HEK293 (cell line): Measurements from ENCODE around the gene ARHGEF28.

Experiments
- CTCF ChIA-PET: fragments of 350-600 bp; formaldehyde crosslinking; extraction: SDS; loops from one replicate; lab custom pipeline; 2021; ENCODE audit warnings: antibody characterized with exemption; lab: Yijun Ruan, JAX
- POLR2A ChIA-PET: fragments of 300-600 bp; formaldehyde crosslinking; extraction: SDS; loops from one replicate; lab custom pipeline; 2020; ENCODE audit warnings: antibody characterized with exemption, inconsistent platforms; lab: Yijun Ruan, JAX
- H3K27ac ChIP-seq: fragments of 200-500 bp; sonication (Bioruptor generic); 2 replicates; pipeline ENCODE4 v1.5.1; 2014; ENCODE audit warnings: low read depth, low read length, control low read depth, inconsistent platforms; ENCODE audit errors: extremely low read depth
- H3K36me3 ChIP-seq, 2 experiments: fragments of 200-500 bp in 1 of 2; sonication (Bioruptor generic) in 1 of 2; 1 replicate in 1 of 2; 2 replicates in 1 of 2; pipeline ENCODE4 v1.5.1; 2014 to 2017; ENCODE audit warnings: inconsistent platforms in 2 of 2, low read length in 2 of 2; ENCODE audit not compliant: control insufficient read depth in 2 of 2, insufficient read depth in 1 of 2
- H3K4me1 ChIP-seq: fragments of 200-500 bp; sonication (Bioruptor generic); 2 replicates; pipeline ENCODE4 v1.5.1; 2014; ENCODE audit warnings: mild to moderate bottlenecking, low read length, inconsistent platforms; ENCODE audit not compliant: control insufficient read depth, insufficient read depth
- H3K4me3 ChIP-seq: 2 replicates; pipeline ENCODE4 v1.5.1; 2011; ENCODE audit warnings: low read depth, mild to moderate bottlenecking, control low read depth, low read length, moderate library complexity
- H3K9me3 ChIP-seq: fragments of 200-500 bp; sonication (Bioruptor generic); 2 replicates; pipeline ENCODE4 v1.5.1; 2014; ENCODE audit warnings: low read depth, low read length, inconsistent platforms; ENCODE audit not compliant: control insufficient read depth, insufficient read depth
- PRDM1 ChIP-seq: fragments of 450-650 bp; formaldehyde crosslinking; IDR thresholded peaks from 2 replicates; pipeline ENCODE4; 2016; ENCODE audit warnings: missing biosample characterization, missing genetic modification characterization
- PRDM6 ChIP-seq: fragments of 450-650 bp; formaldehyde crosslinking; IDR thresholded peaks from 2 replicates; pipeline ENCODE4 v1.5.1; 2017; ENCODE audit warnings: missing biosample characterization, missing genetic modification characterization
- TRIM28 ChIP-seq: IDR thresholded peaks from 2 replicates; pipeline ENCODE4 v1.6.1; 2011; ENCODE audit warnings: low read length, control low read depth, borderline replicate concordance
- ZBTB48 ChIP-seq: fragments of 450-650 bp; formaldehyde crosslinking; IDR thresholded peaks from 2 replicates; pipeline ENCODE4 v1.5.1; 2016; ENCODE audit warnings: missing biosample characterization, missing genetic modification characterization
- ZNF121 ChIP-seq: fragments of 450-650 bp; formaldehyde crosslinking; IDR thresholded peaks from 2 replicates; pipeline ENCODE4 v1.5.1; 2016; ENCODE audit warnings: missing biosample characterization, missing genetic modification characterization
- ZNF24 ChIP-seq: fragments of 450-650 bp; formaldehyde crosslinking; IDR thresholded peaks from 2 replicates; pipeline ENCODE4 v1.5.1; 2016; ENCODE audit warnings: missing biosample characterization, missing genetic modification characterization
- ZNF423 ChIP-seq: fragments of 450-650 bp; formaldehyde crosslinking; IDR thresholded peaks from 2 replicates; pipeline ENCODE4 v1.5.1; 2016; ENCODE audit warnings: missing biosample characterization, missing genetic modification characterization
- ZNF473 ChIP-seq: fragments of 450-650 bp; formaldehyde crosslinking; IDR thresholded peaks from 2 replicates; pipeline ENCODE4 v1.5.1; 2017; ENCODE audit warnings: missing biosample characterization, missing genetic modification characterization
- ZNF585B ChIP-seq: fragments of 450-650 bp; formaldehyde crosslinking; IDR thresholded peaks from 2 replicates; pipeline ENCODE4 v1.5.1; 2016; ENCODE audit warnings: missing biosample characterization, missing genetic modification characterization
- ZNF621 ChIP-seq: fragments of 450-650 bp; formaldehyde crosslinking; IDR thresholded peaks from 2 replicates; pipeline ENCODE4 v1.5.1; 2017; ENCODE audit warnings: missing biosample characterization, missing genetic modification characterization
- ZNF747 ChIP-seq: fragments of 450-650 bp; formaldehyde crosslinking; IDR thresholded peaks from 2 replicates; pipeline ENCODE4 v1.5.1; 2016; ENCODE audit warnings: missing biosample characterization, missing genetic modification characterization
- TF ChIP-seq, protein P1 (sequence below): fragments of 450-650 bp; formaldehyde crosslinking; conservative IDR thresholded peaks from 2 replicates; pipeline ENCODE4 v1.5.1; 2016; ENCODE audit warnings: low read depth, missing biosample characterization, missing genetic modification characterization
- TF ChIP-seq, protein P2 (sequence below): fragments of 450-650 bp; formaldehyde crosslinking; IDR thresholded peaks from 2 replicates; pipeline ENCODE4 v1.5.1; 2016; ENCODE audit warnings: missing biosample characterization, missing genetic modification characterization
- TF ChIP-seq, protein P3 (sequence below): fragments of 450-650 bp; formaldehyde crosslinking; IDR thresholded peaks from 2 replicates; pipeline ENCODE4 v1.5.1; 2016; ENCODE audit warnings: missing biosample characterization, missing genetic modification characterization

Gene ARHGEF28

DNA sequence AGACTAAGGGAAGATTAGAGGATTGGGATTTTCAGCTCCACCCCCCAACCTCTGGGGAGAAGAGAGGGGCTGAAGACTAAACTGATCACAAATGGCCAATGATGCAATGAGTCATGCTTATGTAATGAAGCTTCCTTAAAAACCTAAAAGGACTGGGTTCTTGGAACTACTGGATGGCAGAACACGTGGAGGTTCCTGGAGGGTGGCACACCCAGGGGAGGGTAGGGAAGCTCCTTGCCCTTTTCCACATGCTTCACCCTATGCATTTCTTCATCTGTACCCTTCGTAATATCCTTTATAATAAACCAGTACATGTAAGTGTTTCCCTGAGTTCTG is 48.6 kb downstream of the ARHGEF28 start (continued):
- TF ChIP-seq, protein P1, sequence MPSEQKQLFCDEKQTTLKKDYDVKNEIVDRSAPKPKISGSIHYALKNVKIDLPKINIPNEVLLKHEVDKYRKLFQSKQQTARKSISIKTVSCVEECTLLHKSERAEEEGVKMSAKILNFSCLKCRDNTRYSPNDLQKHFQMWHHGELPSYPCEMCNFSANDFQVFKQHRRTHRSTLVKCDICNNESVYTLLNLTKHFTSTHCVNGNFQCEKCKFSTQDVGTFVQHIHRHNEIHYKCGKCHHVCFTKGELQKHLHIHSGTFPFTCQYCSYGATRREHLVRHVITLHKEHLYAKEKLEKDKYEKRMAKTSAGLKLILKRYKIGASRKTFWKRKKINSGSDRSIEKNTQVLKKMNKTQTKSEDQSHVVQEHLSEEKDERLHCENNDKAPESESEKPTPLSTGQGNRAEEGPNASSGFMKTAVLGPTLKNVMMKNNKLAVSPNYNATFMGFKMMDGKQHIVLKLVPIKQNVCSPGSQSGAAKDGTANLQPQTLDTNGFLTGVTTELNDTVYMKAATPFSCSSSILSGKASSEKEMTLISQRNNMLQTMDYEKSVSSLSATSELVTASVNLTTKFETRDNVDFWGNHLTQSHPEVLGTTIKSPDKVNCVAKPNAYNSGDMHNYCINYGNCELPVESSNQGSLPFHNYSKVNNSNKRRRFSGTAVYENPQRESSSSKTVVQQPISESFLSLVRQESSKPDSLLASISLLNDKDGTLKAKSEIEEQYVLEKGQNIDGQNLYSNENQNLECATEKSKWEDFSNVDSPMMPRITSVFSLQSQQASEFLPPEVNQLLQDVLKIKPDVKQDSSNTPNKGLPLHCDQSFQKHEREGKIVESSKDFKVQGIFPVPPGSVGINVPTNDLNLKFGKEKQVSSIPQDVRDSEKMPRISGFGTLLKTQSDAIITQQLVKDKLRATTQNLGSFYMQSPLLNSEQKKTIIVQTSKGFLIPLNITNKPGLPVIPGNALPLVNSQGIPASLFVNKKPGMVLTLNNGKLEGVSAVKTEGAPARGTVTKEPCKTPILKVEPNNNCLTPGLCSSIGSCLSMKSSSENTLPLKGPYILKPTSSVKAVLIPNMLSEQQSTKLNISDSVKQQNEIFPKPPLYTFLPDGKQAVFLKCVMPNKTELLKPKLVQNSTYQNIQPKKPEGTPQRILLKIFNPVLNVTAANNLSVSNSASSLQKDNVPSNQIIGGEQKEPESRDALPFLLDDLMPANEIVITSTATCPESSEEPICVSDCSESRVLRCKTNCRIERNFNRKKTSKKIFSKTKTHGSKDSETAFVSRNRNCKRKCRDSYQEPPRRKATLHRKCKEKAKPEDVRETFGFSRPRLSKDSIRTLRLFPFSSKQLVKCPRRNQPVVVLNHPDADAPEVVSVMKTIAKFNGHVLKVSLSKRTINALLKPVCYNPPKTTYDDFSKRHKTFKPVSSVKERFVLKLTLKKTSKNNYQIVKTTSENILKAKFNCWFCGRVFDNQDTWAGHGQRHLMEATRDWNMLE (tag by site-specific recombination) = no peak
- TF ChIP-seq ZNF621 (tag by site-specific recombination) (no peak), ZNF747 (tag by site-specific recombination) (no peak), ZNF423 (tag by site-specific recombination) (no peak), TRIM28 (no peak), PRDM1 (tag by site-specific recombination) (no peak)

GRCh38 chr5:73678322-73678740 is 52.3 kb downstream of the ARHGEF28 start:
- no peaks in the 10 kb centered on the region; the same call in 1 of the 2 replicates for H3K4me1 ChIP-seq
- no peak overlapping the region for H3K4me3 ChIP-seq
- ChIA-PET CTCF (no interaction called here), POLR2A (no interaction called here)
- H3K36me3 ChIP-seq = no peaks in the 10 kb centered on the region
- peak; percentile 62 for TF ChIP-seq PRDM6 (tag by site-specific recombination)
- TF ChIP-seq, protein P2, sequence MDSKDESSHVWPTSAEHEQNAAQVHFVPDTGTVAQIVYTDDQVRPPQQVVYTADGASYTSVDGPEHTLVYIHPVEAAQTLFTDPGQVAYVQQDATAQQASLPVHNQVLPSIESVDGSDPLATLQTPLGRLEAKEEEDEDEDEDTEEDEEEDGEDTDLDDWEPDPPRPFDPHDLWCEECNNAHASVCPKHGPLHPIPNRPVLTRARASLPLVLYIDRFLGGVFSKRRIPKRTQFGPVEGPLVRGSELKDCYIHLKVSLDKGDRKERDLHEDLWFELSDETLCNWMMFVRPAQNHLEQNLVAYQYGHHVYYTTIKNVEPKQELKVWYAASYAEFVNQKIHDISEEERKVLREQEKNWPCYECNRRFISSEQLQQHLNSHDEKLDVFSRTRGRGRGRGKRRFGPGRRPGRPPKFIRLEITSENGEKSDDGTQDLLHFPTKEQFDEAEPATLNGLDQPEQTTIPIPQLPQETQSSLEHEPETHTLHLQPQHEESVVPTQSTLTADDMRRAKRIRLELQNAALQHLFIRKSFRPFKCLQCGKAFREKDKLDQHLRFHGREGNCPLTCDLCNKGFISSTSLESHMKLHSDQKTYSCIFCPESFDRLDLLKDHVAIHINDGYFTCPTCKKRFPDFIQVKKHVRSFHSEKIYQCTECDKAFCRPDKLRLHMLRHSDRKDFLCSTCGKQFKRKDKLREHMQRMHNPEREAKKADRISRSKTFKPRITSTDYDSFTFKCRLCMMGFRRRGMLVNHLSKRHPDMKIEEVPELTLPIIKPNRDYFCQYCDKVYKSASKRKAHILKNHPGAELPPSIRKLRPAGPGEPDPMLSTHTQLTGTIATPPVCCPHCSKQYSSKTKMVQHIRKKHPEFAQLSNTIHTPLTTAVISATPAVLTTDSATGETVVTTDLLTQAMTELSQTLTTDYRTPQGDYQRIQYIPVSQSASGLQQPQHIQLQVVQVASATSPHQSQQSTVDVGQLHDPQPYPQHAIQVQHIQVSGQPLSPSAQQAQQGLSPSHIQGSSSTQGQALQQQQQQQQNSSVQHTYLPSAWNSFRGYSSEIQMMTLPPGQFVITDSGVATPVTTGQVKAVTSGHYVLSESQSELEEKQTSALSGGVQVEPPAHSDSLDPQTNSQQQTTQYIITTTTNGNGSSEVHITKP (tag by site-specific recombination) = peak; percentile 57; the same call in 1 of the 2 replicates
- TF ChIP-seq ZNF24 (tag by site-specific recombination) = no peak
- TF ChIP-seq ZNF473 (tag by site-specific recombination) = no peak
- no peaks in the 10 kb centered on the region for H3K9me3 ChIP-seq
- no peak overlapping the region for H3K27ac ChIP-seq

DNA sequence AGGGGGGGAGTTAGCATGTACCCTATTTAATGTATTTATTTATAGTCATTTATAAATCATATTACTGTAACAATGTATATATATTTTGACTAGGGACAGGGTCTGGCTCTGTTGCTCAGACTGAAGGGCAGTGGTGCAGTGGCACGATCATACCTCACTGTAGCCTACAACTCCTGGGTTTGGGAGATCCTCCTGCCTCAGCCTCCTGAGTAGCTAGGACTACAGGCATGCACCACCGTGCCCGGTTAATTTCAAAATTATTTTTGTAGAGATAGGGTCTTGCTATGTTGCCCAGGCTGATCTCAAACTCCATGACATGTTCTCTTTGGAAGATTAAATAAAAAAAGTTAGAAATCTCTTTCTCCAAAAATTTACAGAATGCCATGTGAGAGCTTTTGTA is 52.8 kb downstream of the ARHGEF28 start:
- ChIA-PET CTCF (no interaction called here), POLR2A (interaction anchor here (0.6 kb wide), 1 partner anchor 15 kb away, joined by 3 read pairs; no protein-coding TSS in a partner anchor)
- H3K4me3 ChIP-seq = no peak overlapping the region
- H3K27ac ChIP-seq = no peak overlapping the region
- TF ChIP-seq ZNF585B (tag by site-specific recombination) (no peak), ZNF121 (tag by site-specific recombination) (0 out of 2 replicates have a peak, but pooled peaks have one; percentile 32), ZBTB48 (tag by site-specific recombination) (no peak)
- TF ChIP-seq, protein P3, sequence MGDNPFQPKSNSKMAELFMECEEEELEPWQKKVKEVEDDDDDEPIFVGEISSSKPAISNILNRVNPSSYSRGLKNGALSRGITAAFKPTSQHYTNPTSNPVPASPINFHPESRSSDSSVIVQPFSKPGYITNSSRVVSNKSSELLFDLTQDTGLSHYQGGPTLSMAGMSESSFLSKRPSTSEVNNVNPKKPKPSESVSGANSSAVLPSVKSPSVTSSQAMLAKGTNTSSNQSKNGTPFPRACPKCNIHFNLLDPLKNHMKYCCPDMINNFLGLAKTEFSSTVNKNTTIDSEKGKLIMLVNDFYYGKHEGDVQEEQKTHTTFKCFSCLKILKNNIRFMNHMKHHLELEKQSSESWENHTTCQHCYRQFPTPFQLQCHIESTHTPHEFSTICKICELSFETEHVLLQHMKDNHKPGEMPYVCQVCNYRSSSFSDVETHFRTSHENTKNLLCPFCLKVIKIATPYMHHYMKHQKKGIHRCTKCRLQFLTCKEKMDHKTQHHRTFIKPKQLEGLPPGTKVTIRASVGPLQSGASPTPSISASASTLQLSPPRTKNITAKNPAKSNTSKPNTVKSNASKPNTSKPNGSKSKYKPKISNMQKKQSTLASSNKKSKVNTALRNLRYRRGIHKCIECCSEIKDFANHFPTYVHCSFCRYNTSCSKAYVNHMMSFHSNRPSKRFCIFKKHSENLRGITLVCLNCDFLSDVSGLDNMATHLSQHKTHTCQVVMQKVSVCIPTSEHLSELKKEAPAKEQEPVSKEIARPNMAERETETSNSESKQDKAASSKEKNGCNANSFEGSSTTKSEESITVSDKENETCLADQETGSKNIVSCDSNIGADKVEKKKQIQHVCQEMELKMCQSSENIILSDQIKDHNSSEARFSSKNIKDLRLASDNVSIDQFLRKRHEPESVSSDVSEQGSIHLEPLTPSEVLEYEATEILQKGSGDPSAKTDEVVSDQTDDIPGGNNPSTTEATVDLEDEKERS (tag by site-specific recombination) = no peak
- H3K9me3 ChIP-seq = no peaks in the 10 kb centered on the region
- H3K4me1 ChIP-seq = no peaks in the 10 kb centered on the region; the same call in 1 of the 2 replicates
- no peaks in the 10 kb centered on the region for H3K36me3 ChIP-seq
